Upper lobe of left lung (tissue), 6 donors: Measurements from ENCODE around the gene ABCB6. TPM values are rescaled to one million over a fixed set of nuclear protein-coding genes. Genes with fewer than 3 reads are reported as not detected.

Source experiments
- ATAC-seq, 2 donors: fragments of 200-7000 bp; cut with Tn5 transposase; one replicate each; pipeline ENCODE4 v1.9.1; 2022; ENCODE audit warnings: mild to moderate bottlenecking in 2 of 2, moderate library complexity in 2 of 2; ENCODE audit not compliant: low FRiP score in 2 of 2
- DNase-seq, 2 donors: peaks; one replicate each; pipeline ENCODE4 v3.0.0-alpha.2; 2019 to 2020
- H3K27ac ChIP-seq, 4 donors: fragments of 200-600 bp; sonication (generic); one replicate each; pipeline ENCODE4 v1.5.1; 2016 to 2019
- H3K27me3 ChIP-seq, 4 donors: fragments of 200-600 bp; sonication (generic); one replicate each; pipeline ENCODE4 v1.5.1; 2017 to 2019
- H3K36me3 ChIP-seq, 4 donors: fragments of 200-600 bp; sonication (generic); one replicate each; pipeline ENCODE4 v1.5.1; 2016 to 2019
- H3K4me1 ChIP-seq, 4 donors: fragments of 200-600 bp; sonication (generic); one replicate each; pipeline ENCODE4 v1.5.1; 2018 to 2019
- H3K4me3 ChIP-seq, 4 donors: fragments of 200-600 bp; sonication (generic); one replicate each; pipeline ENCODE4 v1.5.1; 2017 to 2019; ENCODE audit warnings: mild to moderate bottlenecking in 2 of 4, moderate library complexity in 1 of 4
- H3K9me3 ChIP-seq, 4 donors: fragments of 200-600 bp; sonication (generic); one replicate each; pipeline ENCODE4 v1.5.1; 2018 to 2019
- EP300 ChIP-seq, 4 donors: sonication (generic); formaldehyde crosslinking; IDR thresholded peaks; one replicate each; pipeline ENCODE4 v1.5.1; 2017; ENCODE audit warnings: antibody characterized with exemption in 4 of 4, control low read depth in 2 of 4
- POLR2A ChIP-seq, 4 donors: fragments of 450-650 bp; IDR thresholded peaks; one replicate each; pipeline ENCODE4 v1.5.1; 2016 to 2017; ENCODE audit warnings: antibody characterized with exemption in 4 of 4, mild to moderate bottlenecking in 2 of 4
- POLR2AphosphoS5 ChIP-seq, 2 donors: sonication (generic); formaldehyde crosslinking; IDR thresholded peaks; one replicate each; pipeline ENCODE4 v1.5.1; 2017; ENCODE audit warnings: antibody characterized with exemption in 2 of 2
- WGBS, 2 donors: methylation state at CpG; one replicate each; pipeline ENCODE4 v1.1.5; 2017 to 2018; 5-methylcytosine and 5-hydroxymethylcytosine counted together
- total RNA-seq, 6 donors: library from RNA; depleted of rRNA in 4 of 6; stranded (reverse); fragments of >200 nt in 4 of 6; gene quantifications; one replicate each; pipeline versions ENCODE4 v1.1.0 to v1.2.1, GENCODE V29; 2016 to 2021
- TF ChIP-seq, protein P1 (sequence below), 6 experiments: fragments of 450-650 bp in 4 of 6; fragments of 200-600 bp in 2 of 6; sonication (generic) in 2 of 6; IDR thresholded peaks; one replicate each; pipeline ENCODE4 v1.5.1; 2016 to 2019; ENCODE audit warnings: antibody characterized with exemption in 6 of 6
- donor health status: DM: no; HTN: no; CAD: no; lungs with moderate emphysema.
- donor health status: DM: no; HTN: yes; CAD: no; lungs with severe emphysema.

ABCB6 gene
- total RNA-seq, 6 donors from 2014 or later, result 11.0 to 35.6 (median 21.9) TPM

DNA sequence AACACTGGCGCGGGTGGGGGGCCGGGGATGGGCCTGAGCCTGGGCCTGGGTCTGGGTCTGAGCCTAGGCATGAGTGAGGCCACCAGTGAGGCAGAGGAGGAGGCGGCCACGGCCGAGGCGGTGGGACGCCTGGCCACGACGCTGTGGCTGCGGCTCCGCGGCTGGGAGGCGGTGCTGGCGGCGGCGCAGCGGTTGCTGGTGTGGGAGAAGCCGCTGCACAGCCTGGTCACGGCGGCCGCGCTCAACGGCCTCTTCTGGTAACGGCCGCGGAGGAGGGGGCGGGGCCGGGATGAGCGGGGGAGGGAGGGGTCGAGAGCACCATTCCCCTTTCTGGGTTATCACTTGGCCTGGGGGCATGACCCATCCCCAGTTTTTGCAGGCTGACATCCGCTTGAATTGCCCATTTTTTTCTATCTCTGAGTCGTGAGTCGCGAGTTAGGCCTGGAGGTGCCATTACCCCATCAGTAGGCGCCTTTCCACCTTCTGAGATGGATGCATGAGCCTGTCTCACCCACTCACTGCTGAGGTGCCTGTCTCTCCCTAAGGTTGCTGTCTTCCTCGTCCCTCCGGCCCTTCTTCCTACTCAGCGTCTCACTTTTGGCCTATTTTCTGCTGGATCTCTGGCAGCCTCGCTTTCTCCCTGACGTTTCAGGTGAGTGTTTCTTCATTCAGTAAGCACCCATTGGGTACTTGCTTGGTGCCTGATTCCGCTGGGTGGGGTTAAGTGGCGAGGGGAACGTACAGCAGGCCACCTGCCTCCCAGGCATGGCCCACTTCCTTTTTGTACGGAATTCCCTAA lies 40.2 kb downstream of the ABCB6 start:
- Histone ChIP-seq H3K9me3 (no peaks in the 10 kb centered on the region), H3K4me1 (peaks cover 23 to 35% (median 26%) of the 10 kb centered on the region in 4 donors), H3K36me3 (peaks cover 33 to 58% (median 51%) of the 10 kb centered on the region in 4 donors)

GRCh38 chr2:219177552-219178376 lies 41.0 kb downstream of the ABCB6 start, which contains the start of gene RETREG2:
Gene RETREG2 (plus strand): TSS chr2:219178275. CDS start chr2:219178353, 78 bp downstream.
- Histone ChIP-seq H3K36me3 (peaks cover 28 to 58% (median 51%) of the 10 kb centered on the region in 4 donors), H3K4me3 (peak within 1 kb of the TSS; percentile 79 to 92 (median 86)), H3K27ac (peak within 1 kb of the TSS; percentile 96 to 99 (median 98)), H3K4me1 (peaks cover 23 to 35% (median 26%) of the 10 kb centered on the region in 4 donors), H3K27me3 (no peaks in the 10 kb centered on the region), H3K9me3 (no peaks in the 10 kb centered on the region)
- peak; percentile 92 to 93 for ATAC-seq
- 0% methylated on average over 16 to 20 of the region's 67 CpGs for WGBS, 2 donors
- TF ChIP-seq POLR2A (IDR thresholded peaks at IDR 0.05) (peak; percentile 78 to 99 (median 94)), POLR2AphosphoS5 (IDR thresholded peaks at IDR 0.05) (peak; percentile 96 to 97), EP300 (IDR thresholded peaks at IDR 0.05) (peak in 2 of 4 donors; percentile 24 to 37)
- TF ChIP-seq, protein P1, sequence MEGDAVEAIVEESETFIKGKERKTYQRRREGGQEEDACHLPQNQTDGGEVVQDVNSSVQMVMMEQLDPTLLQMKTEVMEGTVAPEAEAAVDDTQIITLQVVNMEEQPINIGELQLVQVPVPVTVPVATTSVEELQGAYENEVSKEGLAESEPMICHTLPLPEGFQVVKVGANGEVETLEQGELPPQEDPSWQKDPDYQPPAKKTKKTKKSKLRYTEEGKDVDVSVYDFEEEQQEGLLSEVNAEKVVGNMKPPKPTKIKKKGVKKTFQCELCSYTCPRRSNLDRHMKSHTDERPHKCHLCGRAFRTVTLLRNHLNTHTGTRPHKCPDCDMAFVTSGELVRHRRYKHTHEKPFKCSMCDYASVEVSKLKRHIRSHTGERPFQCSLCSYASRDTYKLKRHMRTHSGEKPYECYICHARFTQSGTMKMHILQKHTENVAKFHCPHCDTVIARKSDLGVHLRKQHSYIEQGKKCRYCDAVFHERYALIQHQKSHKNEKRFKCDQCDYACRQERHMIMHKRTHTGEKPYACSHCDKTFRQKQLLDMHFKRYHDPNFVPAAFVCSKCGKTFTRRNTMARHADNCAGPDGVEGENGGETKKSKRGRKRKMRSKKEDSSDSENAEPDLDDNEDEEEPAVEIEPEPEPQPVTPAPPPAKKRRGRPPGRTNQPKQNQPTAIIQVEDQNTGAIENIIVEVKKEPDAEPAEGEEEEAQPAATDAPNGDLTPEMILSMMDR (IDR thresholded peaks at IDR 0.05), result peak; percentile 51 to 83 (median 67)
- peak; percentile 89 to 95 for DNase-seq

More for the DNA sequence above, 40.2 kb downstream of the ABCB6 start:
- Histone ChIP-seq H3K27me3 (no peaks in the 10 kb centered on the region), H3K4me3 (peak overlapping the region; percentile 77 to 91 (median 80)), H3K27ac (peak overlapping the region; percentile 96 to 99 (median 98))
- 3 to 10% methylated on average over 19 to 39 of the region's 45 CpGs for WGBS, 2 donors
- peak in 1 of 2 donors; percentile 20 for ATAC-seq
- DNase-seq, result peak; percentile 59 to 93
- TF ChIP-seq, protein P1 (IDR thresholded peaks at IDR 0.05), result no peak
- no peak for TF ChIP-seq POLR2A (IDR thresholded peaks at IDR 0.05)
- TF ChIP-seq POLR2AphosphoS5 (IDR thresholded peaks at IDR 0.05), result no peak
- TF ChIP-seq EP300 (IDR thresholded peaks at IDR 0.05), result no peak

DNA sequence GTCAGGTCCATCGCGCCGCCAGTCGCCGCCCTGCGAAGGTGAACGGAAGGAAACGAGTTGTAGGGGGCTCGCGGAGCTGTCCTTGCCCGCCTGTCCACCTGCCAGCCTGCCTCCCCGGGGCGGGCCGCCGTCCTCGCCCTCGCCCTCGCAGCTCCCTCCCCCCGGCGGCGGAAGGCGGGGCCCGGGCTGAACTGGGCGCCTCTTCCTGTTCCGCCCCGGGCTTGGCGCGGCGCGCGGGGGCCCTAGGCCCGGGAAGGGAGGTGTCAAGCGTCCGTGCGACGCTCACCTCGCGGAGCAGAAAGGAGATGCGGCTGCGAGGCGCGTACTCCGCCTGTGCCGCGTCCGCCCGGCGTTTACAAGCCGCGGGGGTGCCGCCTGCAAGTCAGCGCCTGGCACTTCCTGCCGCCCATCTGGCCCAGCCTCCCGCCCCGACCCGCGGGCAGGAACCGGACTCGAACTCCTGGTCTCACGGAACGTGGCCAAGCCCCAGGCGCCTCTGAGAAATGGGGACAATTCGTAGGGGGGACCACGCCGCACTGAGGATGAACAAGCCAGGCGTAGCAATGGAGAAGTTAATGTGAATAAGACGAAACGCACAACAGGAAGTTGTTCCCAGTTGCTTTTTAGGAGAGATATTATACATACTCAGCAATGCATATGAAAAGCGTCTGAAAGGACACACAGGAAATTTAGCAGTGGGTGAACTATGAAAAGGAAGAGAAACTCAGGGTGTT lies 41.8 kb downstream of the ABCB6 start, which contains the start of gene CNPPD1:
Gene CNPPD1, minus strand, starts transcription at position 108 of the 734 bp plus-strand sequence. Its CDS starts 97 bp downstream, at position 11.
- Histone ChIP-seq H3K4me1 (peaks cover 23 to 35% (median 26%) of the 10 kb centered on the region in 4 donors), H3K27ac (peak within 1 kb of the TSS; percentile 96 to 99 (median 98)), H3K36me3 (peaks cover 22 to 58% (median 50%) of the 10 kb centered on the region in 4 donors), H3K9me3 (no peaks in the 10 kb centered on the region), H3K4me3 (peak within 1 kb of the TSS; percentile 79 to 92 (median 86)), H3K27me3 (no peaks in the 10 kb centered on the region)
- ATAC-seq (peak; percentile 93 to 94), DNase-seq (peak; percentile 91 to 98)
- TF ChIP-seq, protein P1 (IDR thresholded peaks at IDR 0.05), result peak in 4 of 6 experiments; percentile 12 to 39 (median 25)
- TF ChIP-seq EP300 (IDR thresholded peaks at IDR 0.05) (peak in 2 of 4 donors; percentile 3 to 6), POLR2A (IDR thresholded peaks at IDR 0.05) (peak; percentile 86 to 99 (median 88)), POLR2AphosphoS5 (IDR thresholded peaks at IDR 0.05) (peak; percentile 94 to 98)
- 0% methylated on average over 13 to 43 of the region's 69 CpGs for WGBS, 2 donors
